ENCODE measurements around the gene PRRT1B.

PRRT1B gene

GRCh38 chr9:131601683-131602181 lies 56.4 kb downstream of the PRRT1B start:
- no peak for DNase-seq

GRCh38 chr9:131603199-131603598 lies 57.9 kb downstream of the PRRT1B start:
- DNase-seq, result no peak

GRCh38 chr9:131603711-131604439 lies 58.6 kb downstream of the PRRT1B start:
- no peak for DNase-seq

- no peak for DNase-seq
These were observed 60.7 kb downstream of the PRRT1B start for GRCh38 chr9:131605770-131606590.

GRCh38 chr9:131606896-131607567 lies 61.7 kb downstream of the PRRT1B start:
- no peak for DNase-seq

- no peak for DNase-seq
These were observed 62.3 kb downstream of the PRRT1B start for GRCh38 chr9:131607591-131607990.

GRCh38 chr9:131608493-131609037 lies 63.2 kb downstream of the PRRT1B start:
- DNase-seq, result no peak
